AG10803 (cell line): Measurements from ENCODE around the gene MEX3B.

ENCODE experiments used
- DNase-seq: peaks from one replicate; pipeline ENCODE4 v3.0.0; 2010; ENCODE audit warnings: low read depth
- H3K4me3 ChIP-seq: 2 replicates; pipeline ENCODE4 v1.5.1; 2011; ENCODE audit warnings: mild to moderate bottlenecking, low read length, control low read depth
- TF ChIP-seq, protein P1 (sequence below): conservative IDR thresholded peaks from 2 replicates; pipeline ENCODE4 v1.5.1; 2011; ENCODE audit warnings: mild to moderate bottlenecking, low read length, control low read depth, inconsistent platforms

Gene MEX3B

DNA sequence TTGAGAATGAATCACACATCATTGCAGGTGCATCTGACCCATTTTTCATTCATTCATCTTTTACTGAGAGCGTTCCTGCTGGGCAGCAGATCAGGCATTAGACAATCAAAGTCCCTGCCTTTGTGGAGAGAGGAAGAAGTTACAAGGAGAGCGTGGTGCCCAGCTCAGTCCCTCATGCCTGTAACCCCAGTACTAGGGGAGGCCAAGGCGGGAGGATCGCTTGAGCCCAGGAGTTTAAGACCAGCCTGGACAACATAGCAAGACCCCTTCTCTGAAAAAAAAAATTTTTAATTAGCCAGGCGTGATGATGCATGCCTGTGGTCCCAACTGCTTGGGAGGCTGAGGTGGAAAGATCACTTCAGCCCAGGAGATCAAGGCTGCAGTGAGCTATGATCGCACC is 35.0 kb upstream of the MEX3B start:
- H3K4me3 ChIP-seq = no peak overlapping the region
- TF ChIP-seq, protein P1, sequence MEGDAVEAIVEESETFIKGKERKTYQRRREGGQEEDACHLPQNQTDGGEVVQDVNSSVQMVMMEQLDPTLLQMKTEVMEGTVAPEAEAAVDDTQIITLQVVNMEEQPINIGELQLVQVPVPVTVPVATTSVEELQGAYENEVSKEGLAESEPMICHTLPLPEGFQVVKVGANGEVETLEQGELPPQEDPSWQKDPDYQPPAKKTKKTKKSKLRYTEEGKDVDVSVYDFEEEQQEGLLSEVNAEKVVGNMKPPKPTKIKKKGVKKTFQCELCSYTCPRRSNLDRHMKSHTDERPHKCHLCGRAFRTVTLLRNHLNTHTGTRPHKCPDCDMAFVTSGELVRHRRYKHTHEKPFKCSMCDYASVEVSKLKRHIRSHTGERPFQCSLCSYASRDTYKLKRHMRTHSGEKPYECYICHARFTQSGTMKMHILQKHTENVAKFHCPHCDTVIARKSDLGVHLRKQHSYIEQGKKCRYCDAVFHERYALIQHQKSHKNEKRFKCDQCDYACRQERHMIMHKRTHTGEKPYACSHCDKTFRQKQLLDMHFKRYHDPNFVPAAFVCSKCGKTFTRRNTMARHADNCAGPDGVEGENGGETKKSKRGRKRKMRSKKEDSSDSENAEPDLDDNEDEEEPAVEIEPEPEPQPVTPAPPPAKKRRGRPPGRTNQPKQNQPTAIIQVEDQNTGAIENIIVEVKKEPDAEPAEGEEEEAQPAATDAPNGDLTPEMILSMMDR = no peak
- no peak for DNase-seq

DNA sequence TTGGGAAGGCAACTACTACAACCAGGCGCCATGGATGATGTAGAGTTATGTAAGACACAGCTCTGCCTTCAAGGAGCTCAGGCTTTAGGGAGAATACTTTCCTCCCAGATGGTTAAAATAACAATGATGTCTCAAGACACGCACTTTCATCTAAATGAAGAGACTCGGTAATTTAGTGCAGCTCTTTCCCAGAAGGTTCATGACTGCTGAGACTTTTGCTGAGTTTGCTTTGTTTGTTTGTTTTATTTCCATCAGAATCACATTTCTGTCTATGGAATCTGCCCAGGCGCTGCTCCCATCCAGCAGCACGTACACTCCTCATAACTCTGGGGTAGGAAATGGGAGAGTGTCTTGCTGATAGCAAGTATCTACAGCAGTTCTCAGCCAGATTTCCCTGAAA is 33.9 kb upstream of the MEX3B start:
- H3K4me3 ChIP-seq = no peak overlapping the region
- peak; percentile 47 for DNase-seq

DNA sequence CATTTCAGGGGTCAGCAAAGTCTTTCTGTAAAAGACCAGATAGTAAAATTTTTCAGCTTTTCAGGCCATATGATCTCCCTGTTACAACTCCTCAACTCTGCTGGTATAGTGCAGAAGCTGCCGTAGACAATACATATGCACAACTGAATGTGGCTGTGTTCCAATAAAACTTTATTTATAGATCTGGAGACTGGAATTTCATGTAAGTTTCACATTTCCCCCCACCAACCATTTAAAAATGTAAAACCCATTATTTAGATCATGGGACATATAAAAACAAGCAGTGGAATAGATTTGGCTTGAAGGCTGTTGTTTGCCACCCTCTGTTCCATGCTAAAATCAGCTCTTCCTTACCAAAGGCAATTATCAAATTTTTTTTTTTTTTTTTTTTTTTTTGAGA is 28.8 kb upstream of the MEX3B start:
- H3K4me3 ChIP-seq = no peak overlapping the region
- TF ChIP-seq, protein P1 = no peak
- no peak for DNase-seq

More for the DNA sequence above, 33.9 kb upstream of the MEX3B start:
- TF ChIP-seq, protein P1 = no peak

DNA sequence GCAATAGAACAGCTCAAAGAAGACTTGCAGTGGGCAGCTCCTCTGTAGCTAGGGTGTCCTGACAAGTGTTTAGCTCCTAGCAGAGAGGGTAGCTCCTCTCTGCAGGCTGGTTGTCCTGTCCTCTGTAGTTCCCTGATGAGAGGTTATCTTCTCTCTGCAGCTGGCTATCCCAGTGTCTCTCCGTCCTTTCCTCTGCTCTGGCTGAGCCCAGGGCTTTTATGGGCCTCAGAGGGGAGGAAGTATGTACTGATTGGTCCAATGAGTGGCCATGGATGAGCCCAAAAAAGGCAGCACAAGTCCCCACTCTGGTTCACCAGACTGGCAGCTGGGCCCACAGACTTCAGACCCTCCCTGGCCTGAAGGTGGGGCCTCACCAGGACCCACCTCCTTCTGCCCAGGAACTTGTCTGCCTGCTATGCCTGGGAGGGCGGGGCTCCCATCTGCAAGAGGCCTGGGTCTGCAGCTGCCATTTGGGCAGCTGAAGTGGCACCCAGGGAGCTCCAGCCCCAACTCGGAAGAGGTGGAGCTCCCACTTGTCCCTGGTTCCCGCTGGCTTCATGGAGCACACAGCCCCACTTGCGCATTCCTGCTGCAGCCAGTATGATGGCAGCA is 27.2 kb upstream of the MEX3B start:
- no peak for DNase-seq
- H3K4me3 ChIP-seq = no peak overlapping the region
- TF ChIP-seq, protein P1 = no peak

DNA sequence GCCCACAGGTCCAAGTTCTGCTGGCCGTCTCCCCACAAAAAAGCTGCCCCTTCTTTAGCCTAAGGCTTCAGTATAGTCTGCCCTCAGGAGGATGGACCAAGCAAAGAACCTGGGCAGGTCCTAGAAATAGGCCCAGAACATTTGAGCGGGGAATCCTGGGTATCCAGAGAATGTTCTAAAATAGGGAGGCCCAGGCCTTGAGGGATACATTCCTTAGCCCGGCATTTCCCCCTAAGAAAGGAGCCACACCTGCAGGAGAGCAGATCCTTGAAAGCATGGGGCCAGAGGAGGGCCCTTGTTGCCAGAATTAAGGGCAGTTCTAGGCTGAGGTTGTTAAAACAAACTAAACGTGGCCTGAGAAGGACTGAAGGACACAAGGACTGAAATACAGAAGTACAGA is 20.6 kb upstream of the MEX3B start:
- TF ChIP-seq, protein P1 = no peak
- DNase-seq = no peak
- H3K4me3 ChIP-seq = no peak overlapping the region

DNA sequence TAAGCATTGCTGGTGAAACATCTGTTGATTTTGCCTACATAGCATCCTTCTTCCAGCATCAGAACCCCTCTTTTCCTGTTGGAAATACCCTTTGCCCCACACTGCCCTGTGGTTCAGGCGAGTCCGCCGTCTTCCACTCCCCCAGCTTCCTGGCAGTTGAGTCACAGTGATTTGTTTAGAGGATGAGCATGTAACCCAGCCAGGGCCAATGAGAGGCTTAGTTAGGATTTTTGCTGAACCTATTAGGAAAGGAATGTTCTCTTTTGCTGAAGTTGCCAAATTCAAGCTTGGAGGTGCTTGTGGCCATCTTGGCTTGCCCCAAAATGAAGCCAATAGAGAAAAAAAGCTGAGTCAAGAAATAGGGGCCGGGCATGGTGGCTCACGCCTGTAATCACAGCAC is 19.0 kb upstream of the MEX3B start:
- TF ChIP-seq, protein P1 = no peak
- no peak overlapping the region for H3K4me3 ChIP-seq
- DNase-seq = no peak
